Calu3 (cell line): ENCODE measurements around the gene LUZP2. TPM values are rescaled to one million over a fixed set of nuclear protein-coding genes. Genes with fewer than 3 reads are reported as not detected.

Experiments
- BruUV-seq: library from RNA; stranded (reverse); fragments of 400-500 nt; replicated peaks from 2 replicates; lab custom pipeline; 2021; lab: Mats Ljungman, UMichigan
- CTCF ChIA-PET: fragments of 300-600 bp; sonication (Branson Sonifier 250); formaldehyde crosslinking; loops from one replicate; lab custom pipeline; 2022; ENCODE audit warnings: antibody characterized with exemption; lab: Charles Lee
- DNase-seq: peaks from one replicate; pipeline ENCODE4 v3.0.0; 2022
- H3K27ac Mint-ChIP-seq: one replicate; pipeline ENCODE4 v1.8.0; 2022; ENCODE audit warnings: mixed read lengths; ENCODE audit not compliant: unreplicated experiment
- H3K27me3 Mint-ChIP-seq: one replicate; pipeline ENCODE4 v1.8.0; 2022; ENCODE audit warnings: mixed read lengths; ENCODE audit not compliant: unreplicated experiment
- H3K36me3 Mint-ChIP-seq: one replicate; pipeline ENCODE4 v1.8.0; 2022; ENCODE audit warnings: mild to moderate bottlenecking, moderate library complexity, mixed read lengths; ENCODE audit not compliant: insufficient read depth, unreplicated experiment
- H3K4me1 Mint-ChIP-seq: one replicate; pipeline ENCODE4 v1.8.0; 2022; ENCODE audit warnings: mild to moderate bottlenecking, low read depth, mixed read lengths; ENCODE audit not compliant: unreplicated experiment
- H3K4me3 Mint-ChIP-seq: one replicate; pipeline ENCODE4 v1.8.0; 2022; ENCODE audit warnings: mild to moderate bottlenecking, low read depth, moderate library complexity, mixed read lengths; ENCODE audit not compliant: unreplicated experiment
- H3K9me3 Mint-ChIP-seq: one replicate; pipeline ENCODE4 v1.8.0; 2022; ENCODE audit warnings: low read depth, mixed read lengths; ENCODE audit not compliant: unreplicated experiment
- CTCF ChIP-seq: fragments of 200-600 bp; IDR thresholded peaks from one replicate; pipeline ENCODE4 v1.8.0; 2022; ENCODE audit warnings: antibody characterized with exemption; ENCODE audit not compliant: unreplicated experiment
- intact Hi-C: fragments of 100-400 bp; cut with micrococcal nuclease; formaldehyde crosslinking; loops from one replicate; pipeline ENCODE4 v1.10.0; 2022; ENCODE audit not compliant: unreplicated experiment
- total RNA-seq: library from RNA; stranded (reverse); gene quantifications from 2 replicates; pipeline ENCODE4 v1.2.3, GENCODE V29; 2022

LUZP2 gene
- total RNA-seq, 1 experiment from 2014 or later = 0.73 TPM

GRCh38 chr11:24866743-24867142 lies 369.9 kb downstream of the LUZP2 start:
- peaks cover 3% of the 10 kb centered on the region for H3K9me3 Mint-ChIP-seq
- no peak for DNase-seq
- no peaks in the 10 kb centered on the region for H3K27me3 Mint-ChIP-seq
- CTCF ChIA-PET = no interaction called here
- H3K4me3 Mint-ChIP-seq = no peak overlapping the region
- no peaks in the 10 kb centered on the region for H3K36me3 Mint-ChIP-seq
- no peak overlapping the region for H3K27ac Mint-ChIP-seq
- no TSS peak for BruUV-seq
- TF ChIP-seq CTCF = no peak
- intact Hi-C loops = no loop called here
- no peaks in the 10 kb centered on the region for H3K4me1 Mint-ChIP-seq

- intact Hi-C loops = no loop called here
- CTCF ChIA-PET = no interaction called here
- Mint-ChIP-seq H3K4me3 (no peak overlapping the region), H3K9me3 (no peaks in the 10 kb centered on the region), H3K36me3 (no peaks in the 10 kb centered on the region), H3K27ac (no peak overlapping the region), H3K4me1 (no peaks in the 10 kb centered on the region), H3K27me3 (no peaks in the 10 kb centered on the region)
- no peak for DNase-seq
- TF ChIP-seq CTCF = no peak
- BruUV-seq = no TSS peak
Observed at GRCh38 chr11:24870048-24870447, 373.2 kb downstream of the LUZP2 start.

- H3K36me3 Mint-ChIP-seq = no peaks in the 10 kb centered on the region
Observed at GRCh38 chr11:24872186-24872585, 375.3 kb downstream of the LUZP2 start.

GRCh38 chr11:24872651-24873311 lies 375.9 kb downstream of the LUZP2 start:
- no peak for TF ChIP-seq CTCF
- Mint-ChIP-seq H3K9me3 (peaks cover 3% of the 10 kb centered on the region), H3K27me3 (no peaks in the 10 kb centered on the region), H3K27ac (no peak overlapping the region), H3K4me3 (no peak overlapping the region), H3K4me1 (no peaks in the 10 kb centered on the region), H3K36me3 (no peaks in the 10 kb centered on the region)
- no TSS peak for BruUV-seq
- intact Hi-C loops = no loop called here
- CTCF ChIA-PET = no interaction called here
- no peak for DNase-seq

More at GRCh38 chr11:24872186-24872585, 375.3 kb downstream of the LUZP2 start:
- no peak for DNase-seq
- intact Hi-C loops = no loop called here
- Mint-ChIP-seq H3K27ac (no peak overlapping the region), H3K9me3 (no peaks in the 10 kb centered on the region), H3K4me1 (no peaks in the 10 kb centered on the region), H3K4me3 (no peak overlapping the region), H3K27me3 (no peaks in the 10 kb centered on the region)
- CTCF ChIA-PET = no interaction called here
- no TSS peak for BruUV-seq
- TF ChIP-seq CTCF = no peak
